Activated T-cell treated with anti-CD3 and anti-CD28 coated beads, Interleukin-2, amount 50 U/mL, for 1 hour (primary cell): ENCODE data around the gene SLC35B2.
A peak's percentile ranks its signal among the peaks of the same experiment; 100 is the strongest.

ENCODE experiments used
- DNase-seq: peaks from one replicate; pipeline ENCODE4 v3.0.0-alpha.2; 2020

SLC35B2 gene

DNA sequence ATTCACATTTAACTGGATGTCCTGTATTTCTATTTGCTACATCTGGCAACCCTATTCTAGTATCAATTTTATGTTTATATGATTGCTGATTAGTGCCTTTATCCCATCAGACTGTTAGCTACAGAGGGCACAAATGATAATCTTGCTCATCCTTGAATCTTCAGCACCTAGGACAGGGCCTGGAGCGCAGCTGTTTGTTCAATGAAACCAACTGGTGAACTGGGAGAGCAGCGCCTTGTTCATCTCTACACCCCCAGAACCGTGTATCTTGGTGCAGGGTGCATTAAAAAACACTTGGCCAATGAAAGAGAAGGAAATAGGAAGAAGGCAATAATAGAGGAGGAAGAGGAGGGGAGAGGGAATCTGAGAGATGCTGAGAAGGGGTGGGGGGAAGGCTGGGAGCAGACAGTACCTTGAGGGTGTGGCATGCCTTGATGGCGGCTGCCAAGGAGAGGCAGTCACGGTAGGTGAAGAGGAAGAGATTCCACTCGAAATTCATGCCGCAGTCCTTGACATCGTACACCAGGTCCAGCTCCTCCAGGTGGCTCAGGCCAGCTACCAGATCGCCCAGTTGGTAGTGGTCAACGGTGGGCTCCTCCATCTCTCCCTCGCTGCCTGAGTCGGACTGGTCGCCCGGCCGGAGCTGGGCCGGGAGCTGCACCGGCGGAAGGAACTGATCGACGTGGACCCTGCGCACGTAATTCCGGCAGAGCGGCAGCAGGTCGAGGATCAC, 28.4 kb upstream of the SLC35B2 start:
- no peak for DNase-seq

- no peak for DNase-seq
Measured at GRCh38 chr6:44284867-44285266, 27.5 kb upstream of the SLC35B2 start.

GRCh38 chr6:44284121-44284520, 26.8 kb upstream of the SLC35B2 start:
- no peak for DNase-seq

DNA sequence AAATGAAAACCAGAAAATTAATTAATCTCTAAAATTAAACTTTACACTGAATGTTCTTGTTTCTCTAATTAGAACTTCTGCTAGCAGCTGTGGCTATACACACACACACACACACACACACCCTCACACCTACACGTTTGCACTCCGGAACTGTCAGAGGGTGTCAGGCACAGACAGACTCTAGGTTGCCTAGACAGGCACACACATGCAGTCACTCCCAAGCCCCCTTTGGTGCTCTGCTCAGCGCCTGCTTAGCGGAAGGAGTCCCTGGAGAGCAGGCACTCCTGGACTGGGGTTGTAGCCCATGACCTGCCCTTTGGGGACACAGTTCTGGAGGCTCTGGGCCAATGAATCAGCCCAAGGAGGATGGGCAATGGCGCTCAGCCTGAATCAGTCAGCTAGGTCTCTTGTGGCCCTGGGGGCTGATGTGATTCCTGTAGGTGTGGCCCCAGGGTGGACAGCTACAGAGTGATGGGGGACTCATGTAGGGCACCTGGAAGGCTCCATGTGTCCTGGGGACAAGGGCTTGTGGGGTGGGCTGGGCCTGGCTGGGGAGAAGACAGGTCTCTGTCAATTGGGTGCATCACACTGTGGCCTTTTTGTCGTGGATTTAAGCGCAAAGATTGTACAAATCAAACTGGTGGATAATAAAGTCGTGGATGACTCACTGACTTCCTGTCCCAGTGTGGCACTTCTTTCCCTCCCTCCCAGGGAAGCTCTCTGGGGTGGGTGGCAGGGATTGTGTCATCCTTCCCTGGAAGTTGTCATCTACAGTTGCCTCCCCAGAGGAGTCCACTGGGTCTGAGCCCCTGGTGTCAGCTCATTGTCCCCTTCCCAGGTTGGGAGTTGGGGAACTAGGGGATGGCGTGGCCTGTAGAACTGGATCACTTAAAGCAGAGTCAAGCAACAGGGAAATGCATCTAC, 21.7 kb upstream of the SLC35B2 start:
- no peak for DNase-seq

DNA sequence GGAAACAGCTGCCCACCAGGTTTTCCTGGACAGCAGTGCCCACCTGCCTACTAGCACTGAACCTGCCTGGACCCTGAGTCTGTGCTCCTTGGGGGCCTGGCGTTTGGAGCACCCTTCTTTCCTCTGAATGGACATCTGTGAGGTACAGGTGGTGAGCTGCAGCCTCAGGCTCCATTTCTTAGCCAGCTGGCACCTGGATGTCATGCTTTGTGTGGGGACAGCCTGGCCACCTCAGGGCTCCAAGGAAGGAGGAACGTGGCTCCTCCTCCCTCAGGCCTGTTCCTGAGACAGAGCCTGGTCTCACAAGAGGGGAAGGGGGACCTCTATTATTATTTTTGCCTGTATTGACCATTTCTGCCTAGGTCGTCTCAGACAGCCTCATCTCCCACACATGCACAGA, 21.0 kb upstream of the SLC35B2 start:
- no peak for DNase-seq

DNA sequence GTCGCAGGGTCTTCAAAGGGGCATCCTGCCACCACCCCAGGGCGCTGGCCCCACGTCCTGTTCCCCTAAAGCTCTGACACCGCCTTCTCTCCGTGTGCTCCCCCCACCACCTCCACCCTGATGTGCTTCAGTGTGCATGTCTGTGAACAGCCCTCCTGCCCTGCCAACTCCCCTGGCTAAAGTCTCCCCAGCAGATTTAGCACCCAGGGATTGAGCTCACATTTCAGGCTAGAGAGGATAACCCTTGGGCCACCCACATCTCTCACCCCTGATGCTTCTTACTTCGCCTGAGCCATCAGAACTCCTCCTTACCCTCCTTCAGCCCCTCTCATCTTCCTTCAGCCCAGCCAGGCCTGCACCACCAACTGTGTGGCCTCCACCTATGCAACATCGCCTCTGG, 20.4 kb upstream of the SLC35B2 start:
- no peak for DNase-seq

- DNase-seq: no peak
Measured at GRCh38 chr6:44276667-44277640, 19.6 kb upstream of the SLC35B2 start.

DNA sequence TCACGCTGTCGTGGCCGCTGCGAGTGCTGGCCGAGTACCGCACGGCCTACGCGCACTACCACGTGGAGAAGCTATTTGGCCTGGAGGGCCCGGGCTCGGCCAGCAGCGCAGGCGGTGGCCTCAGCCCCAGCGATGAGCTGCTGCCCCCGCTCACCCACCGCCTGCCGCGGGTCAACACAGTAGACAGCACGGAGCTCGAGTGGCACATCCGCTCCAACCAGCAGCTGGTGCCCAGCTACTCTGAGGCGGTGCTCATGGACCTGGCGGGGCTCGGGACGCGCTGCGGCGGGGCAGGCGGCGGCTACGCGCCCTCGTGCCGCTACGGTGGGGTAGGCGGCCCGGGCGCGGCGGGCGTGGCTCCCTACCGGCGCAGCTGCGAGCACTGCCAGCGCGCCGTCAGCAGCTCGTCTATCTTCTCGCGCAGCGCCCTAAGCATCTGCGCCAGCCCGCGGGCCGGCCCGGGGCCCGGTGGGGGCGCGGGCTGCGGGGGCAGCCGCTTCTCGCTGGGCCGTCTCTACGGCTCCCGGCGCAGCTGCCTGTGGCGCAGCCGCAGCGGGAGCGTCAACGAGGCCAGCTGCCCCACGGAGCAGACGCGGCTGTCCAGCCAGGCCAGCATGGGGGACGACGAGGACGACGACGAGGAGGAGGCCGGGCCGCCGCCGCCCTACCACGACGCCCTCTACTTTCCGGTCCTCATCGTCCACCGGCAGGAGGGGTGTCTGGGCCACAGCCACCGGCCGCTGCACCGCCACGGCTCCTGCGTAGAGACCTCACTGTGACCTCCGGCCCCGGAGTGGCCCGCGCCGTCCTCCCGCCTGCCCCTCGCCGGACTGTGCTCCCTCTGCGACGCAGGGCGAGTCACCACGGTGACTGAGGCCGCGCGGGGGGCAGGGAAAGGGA, 18.7 kb upstream of the SLC35B2 start:
- DNase-seq: peak; percentile 51

DNA sequence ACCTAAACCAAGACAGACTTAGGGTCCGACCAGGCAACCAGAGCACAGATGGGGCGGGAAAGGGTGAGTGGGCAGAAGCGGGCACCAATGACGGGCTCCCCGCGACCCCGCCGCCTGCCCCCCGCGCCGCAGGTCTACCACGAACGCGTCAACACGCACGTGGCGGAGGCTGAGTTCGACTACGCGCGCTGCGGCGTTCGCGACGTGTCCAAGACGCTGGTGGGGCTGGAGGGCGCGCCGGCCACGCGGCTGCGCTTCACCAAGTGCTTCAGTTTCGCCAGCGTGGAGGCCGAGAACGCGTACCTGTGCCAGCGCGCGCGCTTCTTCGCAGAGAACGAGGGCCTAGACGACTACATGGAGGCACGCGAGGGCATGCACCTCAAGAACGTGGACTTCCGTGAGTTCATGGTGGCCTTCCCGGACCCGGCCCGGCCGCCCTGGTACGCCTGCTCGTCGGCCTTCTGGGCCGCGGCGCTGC, 18.0 kb upstream of the SLC35B2 start:
- DNase-seq: no peak

GRCh38 chr6:44273617-44274016, 16.3 kb upstream of the SLC35B2 start:
- no peak for DNase-seq

DNA sequence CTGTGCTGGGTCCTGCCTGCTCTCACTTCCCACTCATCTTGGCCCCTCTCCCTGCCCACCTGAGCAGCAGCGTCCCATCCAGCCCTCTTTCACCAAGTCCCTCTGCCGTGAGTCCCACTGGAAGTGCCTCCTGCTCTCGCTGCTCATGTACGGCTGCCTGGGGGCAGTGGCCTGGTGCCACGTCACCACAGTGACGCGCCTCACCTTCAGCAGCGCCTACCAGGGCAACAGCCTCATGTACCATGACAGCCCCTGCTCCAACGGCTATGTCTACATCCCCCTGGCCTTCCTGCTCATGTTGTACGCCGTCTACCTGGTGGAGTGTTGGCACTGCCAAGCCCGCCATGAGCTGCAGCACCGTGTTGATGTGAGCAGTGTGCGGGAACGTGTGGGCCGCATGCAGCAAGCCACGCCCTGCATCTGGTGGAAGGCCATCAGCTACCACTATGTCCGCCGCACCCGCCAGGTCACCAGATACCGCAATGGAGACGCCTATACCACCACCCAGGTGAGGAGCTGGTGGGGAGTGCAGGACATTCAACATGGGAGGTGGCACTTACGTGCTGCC, 15.8 kb upstream of the SLC35B2 start:
- no peak for DNase-seq

DNA sequence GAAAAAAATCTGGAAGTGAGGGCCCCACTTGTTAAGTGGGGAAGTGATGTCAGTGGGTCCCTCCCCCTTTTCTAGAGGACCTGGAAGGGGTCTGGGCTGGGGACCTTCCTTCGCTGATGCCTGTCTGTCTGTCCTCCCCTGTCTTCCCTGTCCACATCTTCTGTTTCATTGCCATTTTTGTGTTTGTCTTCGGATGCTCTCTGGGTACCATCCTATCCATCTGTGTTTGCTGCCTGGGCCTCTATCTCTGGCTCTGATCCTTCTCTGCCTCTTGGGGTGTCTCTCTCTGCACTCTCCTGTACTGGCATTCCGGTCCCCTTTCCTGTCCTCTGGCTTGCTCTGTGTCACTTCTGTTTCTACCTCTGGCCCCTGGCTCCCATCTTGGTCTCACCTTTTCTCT, 15.2 kb upstream of the SLC35B2 start:
- DNase-seq: no peak

- DNase-seq: no peak
Measured at GRCh38 chr6:44271914-44272313, 14.6 kb upstream of the SLC35B2 start.

GRCh38 chr6:44271406-44271723, 14.0 kb upstream of the SLC35B2 start:
- DNase-seq: no peak

GRCh38 chr6:44270526-44271405, 13.4 kb upstream of the SLC35B2 start:
- no peak for DNase-seq

DNA sequence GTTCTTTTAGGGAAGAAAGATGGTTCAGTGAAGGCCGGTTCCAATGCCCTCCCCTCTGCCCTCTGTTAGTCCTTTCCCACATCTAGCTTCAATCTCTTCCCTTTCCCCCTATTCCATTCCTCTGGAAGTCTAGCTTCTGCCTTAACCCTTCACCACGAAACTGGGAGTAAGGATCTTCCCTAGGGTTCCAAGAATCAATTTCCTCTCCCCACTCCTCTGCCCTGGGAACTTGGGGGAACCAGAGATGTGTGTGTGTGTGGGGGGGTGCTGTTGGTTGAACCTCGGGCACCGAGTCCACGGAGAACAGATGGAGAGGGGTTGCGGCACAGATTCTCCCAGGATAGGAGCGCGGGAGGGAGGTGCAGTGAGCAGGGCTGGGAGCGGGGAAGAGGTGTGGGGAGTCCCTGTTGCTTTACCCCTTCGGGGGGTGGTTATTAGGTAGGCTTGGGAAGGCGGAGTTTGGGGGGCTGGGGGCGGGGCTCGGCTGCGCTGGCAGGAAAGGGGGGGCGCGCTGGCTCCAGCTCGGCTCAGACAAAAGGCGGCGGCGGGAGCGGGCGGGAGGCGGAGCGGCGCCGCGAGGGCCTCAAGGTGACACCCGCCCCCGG, 12.7 kb upstream of the SLC35B2 start, which contains the start of gene TMEM151B:
Gene TMEM151B (plus strand): TSS at position 530 of the 605 bp plus-strand sequence. CDS start 293 bp downstream, outside the sequence.
- peak; percentile 42 for DNase-seq

DNA sequence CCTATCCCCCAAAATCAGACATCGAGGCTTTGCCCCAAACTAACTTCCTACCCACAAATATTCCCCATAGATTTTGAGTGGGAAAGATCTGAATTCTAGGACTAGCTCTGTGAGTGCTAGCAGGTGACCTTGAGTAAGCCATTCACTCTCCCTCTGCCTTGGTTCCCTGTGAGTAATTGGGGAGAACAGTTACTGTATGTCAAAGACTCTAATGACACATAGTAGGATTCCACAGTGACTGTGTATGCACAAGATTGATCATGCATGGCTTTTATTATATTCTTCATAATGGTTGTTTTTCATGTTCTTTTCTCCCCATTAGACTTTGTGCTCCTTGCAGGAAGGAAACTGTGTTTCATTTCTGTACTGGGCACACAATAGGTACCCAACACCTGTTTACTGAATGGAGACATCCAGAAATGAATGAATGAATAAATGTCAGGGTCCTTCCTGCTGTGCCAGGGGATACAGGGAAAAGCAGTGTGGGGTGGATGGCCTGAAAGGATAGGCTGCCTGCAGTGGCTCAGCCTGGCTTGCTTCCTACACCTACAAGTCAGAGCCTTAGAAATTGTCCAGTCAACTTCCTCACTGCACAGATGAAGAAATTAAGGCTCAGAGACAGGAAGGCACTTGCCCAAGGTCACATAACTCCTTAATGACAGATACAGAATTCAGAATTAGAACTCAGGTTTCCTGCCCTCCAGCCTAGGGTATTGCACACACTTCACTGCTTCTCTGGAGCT, 12.0 kb upstream of the SLC35B2 start:
- DNase-seq: no peak

DNA sequence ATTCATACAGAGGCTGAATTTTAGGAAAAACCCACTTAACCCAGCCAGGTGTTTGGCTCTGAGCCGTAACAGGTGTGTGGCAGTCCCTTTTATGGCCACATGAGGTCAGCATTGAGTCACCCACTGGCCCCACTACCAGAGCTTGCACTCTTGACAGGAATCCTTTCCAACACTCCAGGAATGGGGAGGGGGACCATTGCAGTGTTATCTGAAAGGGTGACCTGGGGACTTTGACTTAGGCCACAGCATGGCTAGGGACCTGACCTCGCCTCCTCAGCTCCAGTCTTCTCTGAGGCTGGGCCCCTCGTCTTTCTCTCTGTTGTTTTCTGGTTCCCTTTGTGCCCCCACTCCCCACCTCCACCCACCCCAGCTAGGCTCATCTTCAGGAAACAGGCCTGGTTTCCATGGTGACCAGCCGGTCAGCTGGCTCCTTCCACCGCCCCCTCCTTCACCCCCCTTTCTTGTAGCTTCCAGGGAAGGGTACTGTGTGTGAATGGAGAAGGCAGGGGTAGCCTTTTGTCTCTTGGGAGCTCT, 10.8 kb upstream of the SLC35B2 start:
- DNase-seq: peak; percentile 73

DNA sequence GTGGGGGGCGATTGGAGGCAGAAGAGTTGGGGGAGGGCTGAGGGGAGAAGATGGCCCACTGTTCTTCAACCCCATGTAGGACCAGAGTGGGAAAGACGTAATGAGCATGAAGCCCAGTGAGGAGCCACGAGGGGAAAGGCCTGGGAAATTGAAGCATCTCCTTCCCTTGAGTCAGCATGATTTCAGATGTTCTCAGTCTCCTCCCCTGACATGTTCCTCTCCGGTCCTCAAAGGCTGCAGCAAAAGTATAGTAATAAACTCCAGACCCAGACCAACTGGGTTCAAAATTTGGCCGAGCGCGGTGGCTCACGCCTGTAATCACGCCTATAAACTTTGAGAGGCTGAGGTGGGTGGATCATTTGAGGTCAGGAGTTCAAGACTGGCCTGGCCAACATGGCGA, 9.9 kb upstream of the SLC35B2 start:
- no peak for DNase-seq
